ENCODE results near the gene ALDH1A1. TPM values are rescaled to one million over a fixed set of nuclear protein-coding genes. Genes with fewer than 3 reads are reported as not detected.

ALDH1A1 gene
- total RNA-seq, 2 experiments from 2014 or later, result not detected

DNA sequence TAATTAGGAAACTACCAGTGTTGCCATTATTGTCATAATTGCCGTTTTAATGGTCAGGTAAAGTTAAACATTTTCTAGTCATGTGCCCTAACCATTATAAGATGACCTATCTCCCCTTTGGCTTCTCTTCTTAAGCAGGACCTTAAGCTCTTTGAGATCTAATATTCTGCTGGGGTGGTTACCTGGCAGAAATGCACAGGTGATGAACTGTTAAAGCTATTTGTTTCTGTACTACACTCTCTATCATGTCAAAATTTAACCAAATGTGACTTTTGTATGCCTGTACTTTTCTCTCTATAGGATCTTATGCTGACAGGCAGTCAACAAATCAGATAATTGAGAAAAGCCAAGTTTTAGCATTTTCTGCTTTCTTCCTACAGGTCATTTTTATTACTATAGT is 23.3 kb downstream of the ALDH1A1 start:
- Histone ChIP-seq H3K79me2 (ENCODE audit: insufficient read depth, low read depth, low read length) (no peaks in the 10 kb centered on the region), H3K36me3 (ENCODE audit: insufficient read depth, low read length) (no peaks in the 10 kb centered on the region), H3K9me2 (ENCODE audit: insufficient read depth, low read length) (no peaks in the 10 kb centered on the region), H3K4me3 (ENCODE audit: low read depth, low read length, poor library complexity, severe bottlenecking) (no peak overlapping the region), H3K4me2 (ENCODE audit: low read length) (no peak overlapping the region), H3K4me1 (ENCODE audit: insufficient read depth, low read length, poor library complexity, severe bottlenecking) (no peaks in the 10 kb centered on the region), H3K9me3 (ENCODE audit: low read length) (no peaks in the 10 kb centered on the region), H4K20me1 (ENCODE audit: insufficient read depth, low read length) (no peaks in the 10 kb centered on the region), H2AFZ (ENCODE audit: low read length) (no peak overlapping the region), H3K27ac (ENCODE audit: low read depth, low read length, poor library complexity, severe bottlenecking) (no peak overlapping the region)
- ChIA-PET CTCF (ENCODE audit: unreplicated experiment) (no interaction called here), POLR2A (interaction anchor here (0.6 kb wide), 1 partner anchor 11 kb away, joined by 5 read pairs; no protein-coding TSS in a partner anchor)
- no TSS peak for BruUV-seq (replicated peaks)
- no peak for DNase-seq (ENCODE audit: low spot score)
- intact Hi-C loops (cut with micrococcal nuclease; ENCODE audit: unreplicated experiment), result no loop called here
- TF ChIP-seq EZH2phosphoT487 (IDR thresholded peaks at IDR 0.05; ENCODE audit: borderline replicate concordance, low read depth, low read length), result no peak
- TF ChIP-seq, protein P1, sequence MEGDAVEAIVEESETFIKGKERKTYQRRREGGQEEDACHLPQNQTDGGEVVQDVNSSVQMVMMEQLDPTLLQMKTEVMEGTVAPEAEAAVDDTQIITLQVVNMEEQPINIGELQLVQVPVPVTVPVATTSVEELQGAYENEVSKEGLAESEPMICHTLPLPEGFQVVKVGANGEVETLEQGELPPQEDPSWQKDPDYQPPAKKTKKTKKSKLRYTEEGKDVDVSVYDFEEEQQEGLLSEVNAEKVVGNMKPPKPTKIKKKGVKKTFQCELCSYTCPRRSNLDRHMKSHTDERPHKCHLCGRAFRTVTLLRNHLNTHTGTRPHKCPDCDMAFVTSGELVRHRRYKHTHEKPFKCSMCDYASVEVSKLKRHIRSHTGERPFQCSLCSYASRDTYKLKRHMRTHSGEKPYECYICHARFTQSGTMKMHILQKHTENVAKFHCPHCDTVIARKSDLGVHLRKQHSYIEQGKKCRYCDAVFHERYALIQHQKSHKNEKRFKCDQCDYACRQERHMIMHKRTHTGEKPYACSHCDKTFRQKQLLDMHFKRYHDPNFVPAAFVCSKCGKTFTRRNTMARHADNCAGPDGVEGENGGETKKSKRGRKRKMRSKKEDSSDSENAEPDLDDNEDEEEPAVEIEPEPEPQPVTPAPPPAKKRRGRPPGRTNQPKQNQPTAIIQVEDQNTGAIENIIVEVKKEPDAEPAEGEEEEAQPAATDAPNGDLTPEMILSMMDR (conservative IDR thresholded peaks at IDR 0.05; ENCODE audit: low read length), result no peak

DNA sequence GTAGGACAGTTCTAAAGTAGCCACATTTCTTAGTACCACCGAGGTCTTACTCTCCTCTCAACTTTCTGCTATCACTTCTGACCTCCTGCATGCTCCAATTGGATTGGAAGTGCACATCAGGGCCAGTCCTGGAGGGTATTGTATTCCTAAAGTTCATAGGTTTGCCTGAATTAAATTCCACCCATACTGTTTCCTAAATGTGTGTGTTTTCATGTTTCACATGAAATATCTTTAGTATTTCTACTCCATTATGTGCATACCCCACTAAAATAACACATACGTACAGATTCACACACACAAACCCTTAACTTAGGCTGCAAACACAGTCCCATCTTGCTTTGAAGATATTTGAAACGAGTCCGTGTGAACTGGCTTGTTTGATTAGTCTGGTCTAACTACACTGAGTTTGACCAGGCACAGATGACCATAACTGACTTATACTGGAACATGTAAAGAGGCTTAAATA is 24.8 kb downstream of the ALDH1A1 start:
- Histone ChIP-seq H3K36me3 (ENCODE audit: insufficient read depth, low read length) (no peaks in the 10 kb centered on the region), H3K9me2 (ENCODE audit: insufficient read depth, low read length) (no peaks in the 10 kb centered on the region), H3K27ac (ENCODE audit: low read depth, low read length, poor library complexity, severe bottlenecking) (no peak overlapping the region), H3K9me3 (ENCODE audit: low read length) (no peaks in the 10 kb centered on the region), H4K20me1 (ENCODE audit: insufficient read depth, low read length) (no peaks in the 10 kb centered on the region), H2AFZ (ENCODE audit: low read length) (no peak overlapping the region), H3K79me2 (ENCODE audit: insufficient read depth, low read depth, low read length) (no peaks in the 10 kb centered on the region), H3K4me1 (ENCODE audit: insufficient read depth, low read length, poor library complexity, severe bottlenecking) (no peaks in the 10 kb centered on the region), H3K4me2 (ENCODE audit: low read length) (no peak overlapping the region), H3K4me3 (ENCODE audit: low read depth, low read length, poor library complexity, severe bottlenecking) (no peak overlapping the region)
- ChIA-PET CTCF (ENCODE audit: unreplicated experiment) (no interaction called here), POLR2A (no interaction called here)
- DNase-seq (ENCODE audit: low spot score), result no peak
- TF ChIP-seq, protein P1 (conservative IDR thresholded peaks at IDR 0.05; ENCODE audit: low read length), result no peak
- TF ChIP-seq EZH2phosphoT487 (IDR thresholded peaks at IDR 0.05; ENCODE audit: borderline replicate concordance, low read depth, low read length), result no peak
- intact Hi-C loops (cut with micrococcal nuclease; ENCODE audit: unreplicated experiment), result no loop called here
- no TSS peak for BruUV-seq (replicated peaks)

DNA sequence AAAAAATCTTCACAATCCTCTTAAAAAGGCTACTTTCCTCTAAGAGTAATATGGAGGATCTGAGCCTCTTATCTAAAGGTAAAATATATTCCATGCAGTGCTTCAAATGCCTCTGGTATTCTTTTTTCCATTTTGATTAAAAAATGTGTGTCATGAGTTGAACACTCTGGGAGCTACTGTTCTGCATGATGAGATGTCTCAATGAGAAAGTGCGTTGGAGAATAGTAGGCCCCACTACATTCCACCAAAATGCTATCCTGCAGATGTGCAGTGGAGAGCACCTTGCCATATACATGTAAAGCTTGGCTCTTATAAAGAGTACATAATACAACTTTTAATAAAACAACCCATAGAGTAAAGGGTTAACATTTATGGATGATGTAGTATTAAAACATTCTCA is 26.3 kb downstream of the ALDH1A1 start:
- CTCF ChIA-PET (ENCODE audit: unreplicated experiment), result no interaction called here
- Histone ChIP-seq H3K9me2 (ENCODE audit: insufficient read depth, low read length) (no peaks in the 10 kb centered on the region), H2AFZ (ENCODE audit: low read length) (no peak overlapping the region), H3K27ac (ENCODE audit: low read depth, low read length, poor library complexity, severe bottlenecking) (no peak overlapping the region), H3K79me2 (ENCODE audit: insufficient read depth, low read depth, low read length) (no peaks in the 10 kb centered on the region), H3K4me1 (ENCODE audit: insufficient read depth, low read length, poor library complexity, severe bottlenecking) (no peaks in the 10 kb centered on the region), H3K36me3 (ENCODE audit: insufficient read depth, low read length) (no peaks in the 10 kb centered on the region), H3K4me2 (ENCODE audit: low read length) (no peak overlapping the region), H3K9me3 (ENCODE audit: low read length) (no peaks in the 10 kb centered on the region), H4K20me1 (ENCODE audit: insufficient read depth, low read length) (no peaks in the 10 kb centered on the region), H3K4me3 (ENCODE audit: low read depth, low read length, poor library complexity, severe bottlenecking) (no peak overlapping the region)
- no TSS peak for BruUV-seq (replicated peaks)
- POLR2A ChIA-PET, result interaction anchor here (0.6 kb wide), 1 partner anchor 1021 kb away, joined by 4 read pairs; no protein-coding TSS in a partner anchor
- no peak for DNase-seq (ENCODE audit: low spot score)
- intact Hi-C loops (cut with micrococcal nuclease; ENCODE audit: unreplicated experiment), result no loop called here
- TF ChIP-seq EZH2phosphoT487 (IDR thresholded peaks at IDR 0.05; ENCODE audit: borderline replicate concordance, low read depth, low read length), result no peak
- TF ChIP-seq, protein P1 (conservative IDR thresholded peaks at IDR 0.05; ENCODE audit: low read length), result no peak
